GM18858 (cell line): ENCODE measurements around the gene SUMO4.

Source experiments
- ATAC-seq: cut with Tn5 transposase; IDR thresholded peaks from one replicate; pipeline ENCODE4 v1.9.1; 2021; ENCODE audit not compliant: unreplicated experiment

SUMO4 gene

GRCh38 chr6:149400050-149400449 is at the start of gene SUMO4:
Gene SUMO4, plus strand, starts transcription at chr6:149400262. Its CDS starts 130 bp downstream, at chr6:149400392.
- no peak for ATAC-seq

GRCh38 chr6:149354009-149354408 is 46.1 kb upstream of the SUMO4 start:
- ATAC-seq: no peak

DNA sequence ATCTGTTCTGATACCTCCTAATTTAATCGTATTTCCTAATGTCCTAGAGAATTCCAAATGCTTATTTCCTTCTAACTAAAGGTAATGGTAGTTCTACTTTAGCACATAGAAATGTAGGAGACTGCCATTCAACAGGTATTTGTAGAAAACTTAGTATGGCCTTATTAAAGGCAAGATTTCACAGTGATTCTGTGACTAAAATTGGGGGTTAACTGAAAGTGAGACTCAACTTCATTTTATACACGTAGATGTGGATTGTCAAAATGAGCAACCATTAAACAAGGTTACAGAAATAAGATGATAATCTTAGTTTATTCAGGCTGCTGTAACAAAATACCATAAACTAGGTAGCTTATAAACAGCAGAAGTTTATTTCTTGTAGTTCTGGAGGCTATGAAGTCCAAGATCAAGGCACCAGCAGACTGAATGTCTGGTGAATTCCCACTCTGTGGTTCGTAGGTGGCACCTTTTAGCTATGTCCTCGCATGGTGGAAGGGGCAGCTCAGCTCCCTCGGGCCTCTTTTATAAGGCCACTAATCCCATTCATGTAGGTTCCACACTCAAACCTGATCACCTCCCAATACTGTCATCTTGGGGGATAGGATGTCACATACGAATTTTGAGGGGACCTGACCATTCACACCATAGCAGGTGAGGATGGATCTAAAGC is 43.8 kb upstream of the SUMO4 start:
- no peak for ATAC-seq

DNA sequence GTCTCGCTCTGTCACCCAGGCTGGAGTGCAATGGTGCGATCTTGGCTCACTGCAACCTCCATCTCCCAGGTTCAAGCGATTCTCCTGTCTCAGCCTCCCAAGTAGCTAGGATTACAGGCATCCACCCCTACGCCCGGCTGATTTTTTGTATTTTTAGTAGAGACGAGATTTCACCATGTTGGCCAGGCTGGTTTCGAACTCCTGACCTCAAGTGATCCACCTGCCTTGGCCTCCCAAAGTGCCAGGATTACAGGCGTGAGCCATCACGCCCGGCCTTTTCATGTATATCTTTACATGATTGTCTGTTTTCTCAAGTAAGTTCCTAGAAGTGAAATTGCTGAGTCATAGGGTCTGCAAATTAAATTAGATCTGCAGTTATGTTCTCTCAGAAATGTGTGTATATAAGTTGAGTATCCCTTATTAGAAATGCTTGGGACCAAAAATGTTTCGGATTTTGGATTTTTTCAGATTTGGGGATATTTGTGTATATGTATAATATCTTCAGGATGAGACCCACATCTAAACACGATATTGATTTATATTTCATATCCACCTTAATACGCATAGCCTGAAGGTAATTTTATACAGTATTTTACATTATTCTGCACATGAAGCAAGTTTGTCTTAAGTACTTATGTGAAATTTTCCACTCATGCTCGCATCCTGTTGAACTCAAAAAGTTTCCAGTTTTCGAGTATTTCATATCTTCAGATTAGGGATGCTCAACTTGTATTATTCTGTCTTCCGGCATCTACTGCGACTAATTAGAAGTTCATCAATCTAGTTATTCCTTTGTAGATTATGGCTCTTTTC is 42.1 kb upstream of the SUMO4 start:
- ATAC-seq: no peak

DNA sequence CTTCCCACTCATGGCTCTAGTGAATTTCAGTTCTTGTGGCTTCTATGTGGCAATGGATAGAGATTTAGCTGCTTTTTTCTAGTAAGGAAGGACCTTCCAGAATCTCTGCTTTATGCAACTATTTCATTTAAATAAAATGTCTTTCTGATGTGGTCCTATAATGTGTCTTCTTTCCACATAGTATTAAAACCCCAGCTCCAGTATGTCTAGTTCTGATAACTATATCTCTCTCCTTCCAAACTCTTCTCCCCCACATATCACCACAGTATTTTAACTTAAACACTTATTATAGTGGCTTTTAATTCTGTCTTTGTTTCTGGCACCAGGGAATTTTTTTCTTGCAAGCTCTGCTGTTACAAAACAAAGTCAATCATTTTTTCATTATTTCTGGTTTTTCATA is 40.6 kb upstream of the SUMO4 start:
- no peak for ATAC-seq

- no peak for ATAC-seq
Measured at GRCh38 chr6:149360536-149360935, 39.5 kb upstream of the SUMO4 start.

- ATAC-seq: no peak
Measured at GRCh38 chr6:149362289-149362688, 37.8 kb upstream of the SUMO4 start.

DNA sequence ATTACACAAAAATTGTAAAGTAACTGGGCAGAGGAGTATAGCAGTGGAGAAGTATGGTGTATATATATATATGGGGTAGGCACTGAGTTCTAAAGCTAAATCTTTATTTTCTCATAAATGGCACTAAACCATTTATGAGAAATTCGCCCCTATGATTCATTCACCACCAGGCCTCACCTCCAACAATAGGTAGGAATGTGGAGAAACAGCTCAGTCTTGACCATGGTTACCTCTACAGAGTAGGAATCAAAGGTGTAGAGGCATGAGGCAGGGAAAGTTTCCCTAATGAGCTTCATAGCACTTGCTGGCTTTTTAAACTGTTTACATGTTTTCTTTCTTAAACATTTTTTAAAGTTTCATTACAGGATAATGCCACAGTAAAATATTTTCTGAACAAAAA is 36.9 kb upstream of the SUMO4 start:
- no peak for ATAC-seq

- ATAC-seq: no peak
Measured at GRCh38 chr6:149364557-149364956, 35.5 kb upstream of the SUMO4 start.

GRCh38 chr6:149365197-149365596 is 34.9 kb upstream of the SUMO4 start:
- ATAC-seq: no peak

DNA sequence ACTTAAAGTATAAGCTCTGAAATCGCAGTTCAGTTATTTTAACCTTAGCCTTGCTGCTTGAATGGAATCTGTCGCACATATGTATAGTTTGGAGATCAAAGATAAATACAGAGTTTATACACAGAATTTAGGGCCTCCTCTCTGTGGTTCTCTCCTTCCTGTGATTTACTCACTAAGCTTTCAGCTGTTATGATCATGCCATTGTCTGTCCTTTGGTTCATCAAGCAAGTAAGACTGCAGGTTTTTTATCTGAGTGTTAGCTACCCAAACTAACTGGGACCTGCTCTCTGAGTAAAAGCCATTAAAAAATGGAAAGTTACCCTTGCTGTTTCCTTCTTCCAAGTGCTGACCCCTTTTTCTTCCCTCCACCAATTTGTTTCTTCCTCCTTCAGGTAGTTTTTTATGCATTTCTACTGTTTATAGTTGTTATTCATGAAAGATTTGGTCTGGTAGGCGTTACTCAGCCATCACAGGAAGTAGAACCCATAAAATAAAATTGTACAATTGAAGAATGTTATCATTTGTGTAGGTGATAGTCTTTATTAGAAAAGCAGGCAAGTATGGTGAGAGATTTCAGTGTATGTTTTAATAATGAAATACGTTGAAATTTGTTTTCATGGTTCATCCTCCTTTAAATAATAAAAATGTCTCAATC is 33.7 kb upstream of the SUMO4 start:
- ATAC-seq: no peak

GRCh38 chr6:149368065-149368464 is 32.0 kb upstream of the SUMO4 start:
- no peak for ATAC-seq

- ATAC-seq: no peak
Measured at GRCh38 chr6:149371154-149371553, 28.9 kb upstream of the SUMO4 start.

DNA sequence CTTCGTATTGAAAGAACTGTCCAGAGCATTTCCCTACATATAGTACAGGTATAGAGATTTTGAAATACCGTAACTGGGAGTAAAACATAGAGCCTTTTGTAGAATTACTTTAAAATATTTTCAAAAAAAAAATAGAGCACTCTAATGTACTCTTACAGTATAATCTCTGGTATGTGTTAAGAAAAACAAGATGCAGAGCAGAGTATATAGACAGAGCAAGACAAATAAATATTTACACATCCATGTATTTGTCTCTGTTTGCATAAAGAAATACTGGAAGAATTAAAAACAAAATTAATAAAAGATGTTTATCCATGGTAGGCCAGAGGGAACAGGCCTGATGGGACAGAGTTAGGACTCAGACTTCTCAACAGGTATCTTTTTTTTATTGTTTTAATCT is 28.0 kb upstream of the SUMO4 start:
- no peak for ATAC-seq

- no peak for ATAC-seq
Measured at GRCh38 chr6:149373511-149373910, 26.6 kb upstream of the SUMO4 start.

- ATAC-seq: no peak
Measured at GRCh38 chr6:149379977-149380376, 20.1 kb upstream of the SUMO4 start.

GRCh38 chr6:149380523-149380922 is 19.5 kb upstream of the SUMO4 start:
- no peak for ATAC-seq

DNA sequence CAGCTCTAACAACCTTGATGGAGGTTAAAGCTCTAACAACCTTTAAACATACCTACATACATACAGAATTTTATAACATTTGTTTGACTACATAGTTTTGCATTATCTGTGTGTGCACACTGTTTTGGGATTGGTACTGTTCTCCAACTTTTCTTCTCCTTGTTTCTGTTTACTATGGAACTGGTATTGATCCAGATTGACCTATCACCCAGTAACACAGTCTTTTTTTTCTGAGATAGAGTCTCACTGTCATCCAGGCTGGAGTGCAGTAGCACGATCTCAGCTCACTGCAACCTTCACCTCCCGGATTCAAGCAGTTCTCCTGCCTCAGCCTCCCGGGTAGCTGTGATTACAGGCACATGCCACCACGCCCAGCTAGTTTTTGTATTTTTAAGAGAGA is 16.7 kb upstream of the SUMO4 start:
- no peak for ATAC-seq

- no peak for ATAC-seq
Measured at GRCh38 chr6:149384464-149384863, 15.6 kb upstream of the SUMO4 start.

DNA sequence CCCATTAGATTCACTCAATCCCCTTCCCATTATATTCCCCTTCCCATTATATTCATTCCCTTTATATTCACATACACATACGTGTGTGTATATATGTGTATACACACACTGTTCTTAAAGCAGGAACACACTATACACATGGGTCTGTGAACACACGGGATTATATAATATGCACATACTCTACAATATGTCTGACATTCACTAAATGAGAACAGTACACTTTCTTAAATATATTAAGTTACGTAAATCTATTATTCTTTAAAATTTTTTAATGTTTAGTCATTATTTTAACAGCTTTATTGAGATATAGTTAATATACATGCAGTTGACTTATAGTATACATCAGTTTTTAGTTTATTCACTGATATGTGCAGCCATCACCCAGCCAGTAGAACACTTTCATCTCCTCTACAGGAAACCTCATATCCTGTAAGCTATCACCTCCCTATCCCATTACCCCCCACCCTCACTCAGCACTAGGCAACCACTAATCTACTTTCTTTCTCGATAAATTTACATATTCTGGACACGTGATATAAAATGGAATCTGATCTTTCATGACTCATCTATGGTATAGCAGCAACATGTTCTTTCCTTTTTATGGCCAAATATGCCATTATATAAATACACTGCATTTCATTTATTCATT is 13.9 kb upstream of the SUMO4 start:
- no peak for ATAC-seq

DNA sequence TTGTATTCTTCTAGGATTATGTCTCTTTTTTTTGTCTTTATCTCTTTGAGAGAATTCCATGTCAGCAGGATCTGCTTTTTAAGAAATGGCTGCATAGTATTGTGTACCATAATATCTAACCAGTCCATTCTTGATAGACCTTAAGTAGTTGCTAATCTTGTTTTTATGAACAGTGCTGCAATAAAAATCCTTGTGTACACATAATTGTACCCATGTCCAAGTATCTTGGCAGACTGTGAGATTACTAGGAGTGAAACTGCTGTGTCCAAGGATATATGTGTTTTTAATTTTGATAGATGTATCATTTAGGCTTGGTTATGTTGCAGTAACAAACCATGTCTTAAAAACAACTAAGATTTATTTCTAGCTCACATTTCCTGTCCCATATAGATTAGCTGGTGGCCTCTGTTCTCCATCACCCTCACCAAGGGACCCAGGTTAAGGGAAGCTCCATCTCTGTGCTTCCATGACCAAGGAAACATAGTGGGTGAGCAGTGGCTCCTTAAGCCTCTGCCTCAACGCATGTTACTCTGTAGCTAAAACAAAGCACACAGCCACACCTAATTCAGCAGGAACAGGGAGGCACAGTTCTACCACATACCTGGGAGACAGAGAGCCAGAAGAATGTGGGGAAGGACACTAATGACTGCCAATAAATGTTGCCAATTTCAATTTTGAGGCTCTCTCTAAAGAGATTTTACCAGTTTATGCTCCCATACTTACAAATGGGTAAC is 12.1 kb upstream of the SUMO4 start:
- no peak for ATAC-seq
